Esophagus mucosa (tissue), 1 donor: ENCODE results near the gene SLC38A7. TPM values are rescaled to one million over a fixed set of nuclear protein-coding genes. Genes with fewer than 3 reads are reported as not detected.

Experiments
- ATAC-seq: fragments of 200-7000 bp; cut with Tn5 transposase; one replicate; pipeline ENCODE4 v1.9.1; 2020
- total RNA-seq: library from RNA; stranded (reverse); gene quantifications from one replicate; pipeline ENCODE4 v1.2.4, GENCODE V29; 2023
- donor health status: DM: yes; HTN: yes; CAD: no.

Gene SLC38A7
- total RNA-seq, 1 donor from 2014 or later, result 7.5 TPM

DNA sequence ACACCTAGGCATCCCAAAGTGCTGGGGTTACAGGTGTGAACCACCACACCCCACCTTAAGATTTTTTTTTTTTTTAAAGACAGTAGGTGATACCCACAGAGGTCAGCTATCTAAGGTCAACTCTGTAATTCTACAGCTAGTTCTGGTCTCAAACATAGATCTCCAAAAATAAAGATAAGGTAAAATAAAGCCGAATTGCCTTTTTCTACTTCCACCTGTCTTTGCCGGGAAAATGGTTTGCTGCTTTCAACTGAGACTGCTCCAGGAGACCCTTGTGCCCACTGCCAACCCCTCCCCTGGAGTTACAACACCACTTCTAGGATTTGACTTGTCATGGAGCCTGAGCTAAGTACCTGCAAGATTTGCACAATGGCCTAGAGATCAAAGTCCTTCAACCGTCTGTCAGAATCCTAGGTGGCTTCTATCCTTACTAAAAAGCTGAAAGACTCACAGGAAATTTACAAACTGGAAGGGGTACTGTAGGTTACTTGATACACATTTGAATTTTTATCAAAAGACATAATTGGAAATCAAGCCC is 50.2 kb downstream of the SLC38A7 start:
- ATAC-seq, result no peak

DNA sequence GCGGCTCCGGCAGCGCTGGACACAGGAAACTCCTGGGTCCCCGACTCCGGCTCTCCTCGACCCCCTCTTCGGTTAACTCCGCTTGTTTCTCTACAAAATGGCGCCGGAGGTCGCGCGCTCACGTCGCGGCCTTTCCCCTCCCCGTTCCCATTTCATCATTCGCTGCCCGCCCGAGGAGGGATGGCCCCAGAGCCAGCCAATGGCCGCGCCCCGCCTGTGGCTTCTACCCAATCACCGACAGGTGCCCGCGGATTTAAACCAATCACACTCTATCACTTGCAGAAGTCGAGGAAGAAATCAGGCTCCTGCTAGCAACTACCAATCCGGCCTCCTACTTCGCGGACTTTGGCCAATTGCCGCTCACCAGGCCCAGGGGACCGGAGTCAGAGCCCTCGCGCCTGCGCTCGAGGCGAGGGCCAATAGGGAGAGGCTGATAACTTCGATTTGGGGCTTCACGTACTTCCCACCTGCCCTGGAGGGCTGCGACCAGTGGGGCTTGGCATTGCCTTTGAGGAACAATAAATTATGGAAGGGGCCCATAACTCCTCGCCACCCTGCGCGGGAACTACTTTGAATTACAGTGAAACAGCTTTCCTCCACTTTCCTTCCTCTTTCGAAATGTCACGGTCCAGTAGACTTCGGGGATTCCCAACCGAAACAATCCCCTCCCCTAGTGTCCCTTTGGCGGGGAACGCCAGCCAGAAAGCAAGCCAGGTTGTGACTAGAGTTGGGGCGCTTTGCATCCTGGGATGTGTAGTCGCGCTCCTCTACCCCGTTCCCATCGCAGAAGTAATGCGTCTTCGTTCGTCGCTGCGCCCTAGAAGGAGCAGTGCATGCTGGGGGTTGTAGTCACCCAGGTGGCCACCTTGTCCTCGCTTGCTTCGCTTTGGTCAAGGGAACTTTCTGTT is 54.6 kb downstream of the SLC38A7 start, which contains the start of gene CNOT1:
Gene CNOT1 (minus strand): TSS at position 94 of the 908 bp plus-strand sequence. CDS start 30,489 bp downstream, outside the sequence.
- ATAC-seq, result peak; percentile 96

DNA sequence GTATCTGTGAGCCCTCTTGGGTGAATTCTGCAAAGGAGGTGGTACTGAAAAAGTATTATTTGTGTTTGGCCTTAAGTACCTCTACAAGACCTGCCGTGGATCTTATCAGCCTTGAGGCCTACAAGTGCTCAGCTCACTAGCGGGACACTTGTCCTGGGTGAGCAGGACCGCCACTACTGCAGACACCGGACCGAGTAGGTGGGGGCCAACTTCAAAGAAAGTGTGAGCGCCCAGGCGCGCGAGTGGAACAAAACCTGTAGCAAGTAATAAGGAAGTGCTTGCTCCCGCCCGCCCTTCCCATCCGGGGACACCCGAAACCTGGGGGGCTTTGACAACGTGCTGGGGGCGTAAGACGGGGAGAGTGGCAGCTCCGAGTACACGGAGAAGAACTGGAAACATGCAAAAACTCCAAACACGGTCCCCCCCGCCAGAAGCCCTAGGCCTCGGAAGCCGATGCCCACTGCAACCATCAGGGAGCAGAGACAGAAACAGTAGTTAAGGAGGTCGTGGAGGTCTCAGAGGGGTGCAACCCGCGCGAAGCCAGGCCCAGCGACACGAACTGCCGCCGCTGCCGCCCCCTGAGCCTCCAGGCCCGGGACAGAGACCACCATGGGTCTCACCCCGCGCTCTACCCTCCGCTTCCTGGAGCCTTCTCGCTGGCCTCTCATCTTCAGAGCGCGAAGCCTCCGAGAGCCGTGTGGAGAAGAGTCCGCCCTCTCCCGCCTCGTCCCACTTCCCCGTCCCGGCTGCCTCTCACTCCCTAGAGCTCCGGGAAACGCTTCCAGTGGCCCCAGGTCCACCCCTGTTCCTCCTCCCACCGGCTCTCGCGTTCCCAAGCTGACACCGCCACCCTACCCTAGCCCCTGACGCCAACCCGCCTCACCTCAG is 55.5 kb downstream of the SLC38A7 start:
- ATAC-seq, result peak; percentile 43

GRCh38 chr16:58624209-58624608 is 60.4 kb downstream of the SLC38A7 start:
- no peak for ATAC-seq

DNA sequence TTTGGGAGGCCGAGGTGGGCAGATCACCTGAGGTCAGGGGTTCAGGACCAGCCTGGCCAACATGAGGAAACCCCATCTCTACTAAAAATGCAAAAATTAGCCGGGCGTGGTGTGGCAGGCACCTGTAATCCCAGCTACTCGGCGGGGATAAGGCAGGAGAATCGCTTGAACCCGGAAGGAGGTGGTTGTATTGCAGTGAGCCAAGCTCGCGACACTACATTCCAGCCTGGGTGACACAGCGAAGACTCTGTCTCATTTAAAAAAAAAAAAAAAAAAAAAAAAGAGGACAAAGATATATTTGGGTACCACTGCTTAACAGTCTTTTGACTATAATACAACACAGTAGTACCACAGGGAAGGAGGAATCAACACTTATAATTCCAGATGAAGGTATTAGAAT is 64.2 kb downstream of the SLC38A7 start:
- peak; percentile 82 for ATAC-seq

DNA sequence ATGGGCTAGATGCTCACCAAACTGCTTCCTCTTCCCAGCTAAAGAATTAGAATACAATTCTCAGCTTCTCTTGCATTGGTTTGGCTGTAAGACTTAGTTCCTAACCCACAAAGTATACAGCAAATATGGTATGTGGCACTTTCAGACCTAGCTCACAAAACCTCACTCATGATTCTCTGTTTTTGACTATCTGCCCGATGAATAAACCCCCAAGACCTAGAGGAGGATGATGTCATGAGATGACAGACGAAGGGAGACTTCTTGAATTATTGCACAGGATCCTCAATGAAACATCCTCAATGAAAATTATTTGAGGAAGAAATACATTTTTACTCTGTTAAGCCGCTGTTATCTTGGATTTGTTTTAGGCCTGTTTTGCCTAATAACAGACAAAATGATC is 69.3 kb downstream of the SLC38A7 start:
- no peak for ATAC-seq

Other genes with a start within 250 kb of the SLC38A7 start
- gene NDRG4, start 184.6 kb downstream of the SLC38A7 start, total RNA-seq, result 31.6 TPM
- gene SETD6, start 169.3 kb downstream of the SLC38A7 start, total RNA-seq, result 11.7 TPM
- 196 TPM for gene CNOT1, start 54.9 kb downstream of the SLC38A7 start, total RNA-seq
- gene GOT2, start 49.5 kb upstream of the SLC38A7 start, total RNA-seq, result 98.2 TPM